ENCODE measurements around the gene ROR1.

Gene ROR1

DNA sequence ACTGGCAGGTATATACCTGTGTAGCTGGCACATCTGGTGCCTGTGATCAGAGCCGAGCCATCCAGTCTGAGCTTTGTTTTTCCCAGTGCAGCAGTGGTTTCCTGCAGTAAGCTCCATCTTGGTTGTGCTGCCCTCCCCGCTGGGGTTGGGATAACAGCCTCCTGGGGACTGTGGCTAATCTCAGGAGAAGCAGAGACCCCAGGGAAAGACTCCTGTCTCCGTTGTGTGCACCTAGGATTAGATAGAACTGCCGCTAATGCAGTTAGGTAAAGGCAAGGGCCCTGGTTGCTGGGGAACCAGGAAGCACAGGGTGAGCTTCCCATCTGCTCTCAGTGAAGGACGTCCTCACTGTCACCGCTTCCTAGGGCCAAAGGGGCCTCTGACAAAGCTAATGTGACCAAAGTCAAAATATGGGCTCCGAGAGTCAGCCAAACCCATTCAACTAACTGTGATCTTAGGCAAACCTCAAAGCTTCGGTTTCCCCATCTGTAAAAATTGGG lies 20.0 kb downstream of the ROR1 start:
- TF ChIP-seq CTCF (IDR thresholded peaks at IDR 0.05; ENCODE audit: insufficient read depth, low read length, poor library complexity, severe bottlenecking), result no peak
- no peak for DNase-seq (ENCODE audit: extremely low read depth, insufficient read length)
- H3K4me3 ChIP-seq (replicated peaks; ENCODE audit: low read depth, low read length), result no peak overlapping the region

GRCh38 chr1:63794354-63794753 lies 20.5 kb downstream of the ROR1 start:
- no peak overlapping the region for H3K4me3 ChIP-seq (replicated peaks; ENCODE audit: low read depth, low read length)
- no peaks in the 10 kb centered on the region; the same call in 1 of the 2 replicates for H3K27me3 ChIP-seq (replicated peaks; ENCODE audit: control insufficient read depth, insufficient read depth, low read length)
- TF ChIP-seq CTCF (IDR thresholded peaks at IDR 0.05; ENCODE audit: insufficient read depth, low read length, poor library complexity, severe bottlenecking), result no peak
- no peak for DNase-seq (ENCODE audit: extremely low read depth, insufficient read length)
- no peaks in the 10 kb centered on the region for H3K36me3 ChIP-seq (ENCODE audit: control insufficient read depth, insufficient read depth, low read length)

More for the DNA sequence above, 20.0 kb downstream of the ROR1 start:
- Histone ChIP-seq H3K36me3 (ENCODE audit: control insufficient read depth, insufficient read depth, low read length) (no peaks in the 10 kb centered on the region), H3K27me3 (replicated peaks; ENCODE audit: control insufficient read depth, insufficient read depth, low read length) (no peaks in the 10 kb centered on the region; the same call in 1 of the 2 replicates)

GRCh38 chr1:63794939-63795378 lies 21.1 kb downstream of the ROR1 start:
- no peaks in the 10 kb centered on the region for H3K36me3 ChIP-seq (ENCODE audit: control insufficient read depth, insufficient read depth, low read length)
- no peak overlapping the region for H3K4me3 ChIP-seq (replicated peaks; ENCODE audit: low read depth, low read length)
- H3K27me3 ChIP-seq (replicated peaks; ENCODE audit: control insufficient read depth, insufficient read depth, low read length), result no peaks in the 10 kb centered on the region; the same call in 1 of the 2 replicates
- no peak for TF ChIP-seq CTCF (IDR thresholded peaks at IDR 0.05; ENCODE audit: insufficient read depth, low read length, poor library complexity, severe bottlenecking)
- no peak for DNase-seq (ENCODE audit: extremely low read depth, insufficient read length)

- Histone ChIP-seq H3K27me3 (replicated peaks; ENCODE audit: control insufficient read depth, insufficient read depth, low read length) (no peaks in the 10 kb centered on the region; the same call in 1 of the 2 replicates), H3K4me3 (replicated peaks; ENCODE audit: low read depth, low read length) (no peak overlapping the region), H3K36me3 (ENCODE audit: control insufficient read depth, insufficient read depth, low read length) (no peaks in the 10 kb centered on the region)
- no peak for TF ChIP-seq CTCF (IDR thresholded peaks at IDR 0.05; ENCODE audit: insufficient read depth, low read length, poor library complexity, severe bottlenecking)
- DNase-seq (ENCODE audit: extremely low read depth, insufficient read length), result no peak
Measured at GRCh38 chr1:63795455-63795854, 21.6 kb downstream of the ROR1 start.

DNA sequence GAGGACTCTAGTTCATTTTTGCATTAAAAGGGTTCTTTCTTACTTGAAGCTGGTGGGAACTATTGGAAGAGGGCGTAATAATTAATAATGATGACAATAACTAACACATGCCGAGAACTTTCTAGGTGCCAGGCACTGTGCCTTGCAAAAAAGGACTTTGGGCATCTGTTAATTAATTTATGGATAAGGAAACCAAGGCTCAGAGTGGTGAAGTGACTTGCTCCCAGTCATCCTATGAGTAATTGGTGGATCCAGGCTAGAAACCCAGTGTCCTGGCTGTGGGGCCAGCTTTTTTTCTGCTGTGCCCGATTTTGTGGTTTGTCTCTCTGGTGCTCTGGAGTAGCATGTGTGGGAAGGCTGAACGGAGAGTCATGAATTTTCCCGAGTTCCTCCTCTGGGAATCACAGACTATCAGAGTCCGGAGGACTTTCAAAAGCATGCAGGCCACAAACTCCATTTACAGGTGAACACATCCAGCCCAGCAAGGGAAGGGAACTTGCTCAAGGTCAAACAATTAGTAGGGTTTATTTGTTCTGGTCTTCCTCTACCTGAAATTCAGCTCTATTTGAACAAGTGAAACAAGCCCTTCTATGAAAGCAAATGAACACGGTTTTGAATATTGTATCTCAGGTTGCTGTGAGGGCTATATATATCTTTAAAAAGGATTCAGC lies 23.4 kb downstream of the ROR1 start:
- TF ChIP-seq CTCF (IDR thresholded peaks at IDR 0.05; ENCODE audit: insufficient read depth, low read length, poor library complexity, severe bottlenecking), result no peak
- Histone ChIP-seq H3K4me3 (replicated peaks; ENCODE audit: low read depth, low read length) (no peak overlapping the region), H3K27me3 (replicated peaks; ENCODE audit: control insufficient read depth, insufficient read depth, low read length) (no peaks in the 10 kb centered on the region; the same call in 1 of the 2 replicates), H3K36me3 (ENCODE audit: control insufficient read depth, insufficient read depth, low read length) (no peaks in the 10 kb centered on the region)
- no peak for DNase-seq (ENCODE audit: extremely low read depth, insufficient read length)

All from GM06990 (cell line).